ENCODE data around the gene CDK6.

CDK6 gene

GRCh38 chr7:92794831-92795230 is 41.5 kb downstream of the CDK6 start:
- ChIA-PET CTCF (no interaction called here), POLR2A (no interaction called here)
- TF ChIP-seq CTCF (IDR thresholded peaks at IDR 0.05; ENCODE audit: control extremely low read depth, extremely low read depth, low read depth, missing control alignments), result no peak
- DNase-seq (ENCODE audit: extremely low spot score), result no peak

- no peak for DNase-seq (ENCODE audit: extremely low spot score)
- POLR2A ChIA-PET, result no interaction called here
- CTCF ChIA-PET, result interaction anchor here (1.2 to 1.9 kb wide), 4 partner anchors 8 to 34 kb away, joined by 3 to 10 read pairs (median 6); no protein-coding TSS in a partner anchor
- no peak for TF ChIP-seq CTCF (IDR thresholded peaks at IDR 0.05; ENCODE audit: control extremely low read depth, extremely low read depth, low read depth, missing control alignments)
Measured at GRCh38 chr7:92794391-92794790, 42.0 kb downstream of the CDK6 start.

- ChIA-PET POLR2A (no interaction called here), CTCF (interaction anchor here (1.0 to 2.4 kb wide), 7 partner anchors 7 to 35 kb away, joined by 3 to 10 read pairs (median 5); no protein-coding TSS in a partner anchor)
- no peak for DNase-seq (ENCODE audit: extremely low spot score)
- no peak for TF ChIP-seq CTCF (IDR thresholded peaks at IDR 0.05; ENCODE audit: control extremely low read depth, extremely low read depth, low read depth, missing control alignments)
Measured at GRCh38 chr7:92793656-92794205, 42.6 kb downstream of the CDK6 start.

- DNase-seq (ENCODE audit: extremely low spot score), result no peak
- TF ChIP-seq CTCF (IDR thresholded peaks at IDR 0.05; ENCODE audit: control extremely low read depth, extremely low read depth, low read depth, missing control alignments), result no peak
- ChIA-PET CTCF (interaction anchor here (2.0 to 2.4 kb wide), 2 partner anchors 10 to 42 kb away, joined by 5 to 8 read pairs; no protein-coding TSS in a partner anchor), POLR2A (no interaction called here)
Measured at GRCh38 chr7:92790992-92791391, 45.4 kb downstream of the CDK6 start.

- ChIA-PET POLR2A (no interaction called here), CTCF (no interaction called here)
- no peak for DNase-seq (ENCODE audit: extremely low spot score)
- TF ChIP-seq CTCF (IDR thresholded peaks at IDR 0.05; ENCODE audit: control extremely low read depth, extremely low read depth, low read depth, missing control alignments), result no peak
Measured at GRCh38 chr7:92788559-92789183, 47.7 kb downstream of the CDK6 start.

- no peak for TF ChIP-seq CTCF (IDR thresholded peaks at IDR 0.05; ENCODE audit: control extremely low read depth, extremely low read depth, low read depth, missing control alignments)
- CTCF ChIA-PET, result interaction anchor here (0.9 to 1.3 kb wide), 6 partner anchors 10 to 164 kb away, joined by 3 to 7 read pairs (median 3); no protein-coding TSS in a partner anchor
- POLR2A ChIA-PET, result no interaction called here
- DNase-seq (ENCODE audit: extremely low spot score), result no peak
Measured at GRCh38 chr7:92785923-92786322, 50.5 kb downstream of the CDK6 start.

Measured in GM10248 (cell line).